AG08395 (cell line): ENCODE data around the gene RABGAP1.
A peak's percentile ranks its signal among the peaks of the same experiment; 100 is the strongest.
"Not testable (repeated sequence)": the region's sequence is repeated elsewhere in the genome, so short reads cannot be mapped to it uniquely, and the experiment has no call there.

Experiments
- DNase-seq: peaks from one replicate; pipeline ENCODE4 v3.0.0; 2012; ENCODE audit warnings: mixed read lengths, low spot score

The RABGAP1 gene

GRCh38 chr9:122940749-122941581 lies at the start of gene RABGAP1:
Gene RABGAP1, plus strand, starts transcription at chr9:122941020. Its CDS starts 16,040 bp downstream, at chr9:122957060.
- DNase-seq: peak; percentile 100

- DNase-seq: no peak
Observed at GRCh38 chr9:122897969-122898368, 42.9 kb upstream of the RABGAP1 start.

GRCh38 chr9:122900791-122901190 lies 40.0 kb upstream of the RABGAP1 start:
- DNase-seq: no peak

- DNase-seq: peak; percentile 46
Observed at GRCh38 chr9:122904466-122904822, 36.4 kb upstream of the RABGAP1 start.

GRCh38 chr9:122904823-122905710 lies 35.8 kb upstream of the RABGAP1 start, which contains the start of gene RC3H2:
Gene RC3H2, minus strand, starts transcription at chr9:122905359. Its CDS starts 7,850 bp downstream, at chr9:122897509.
- DNase-seq: peak; percentile 98

GRCh38 chr9:122906122-122906521 lies 34.7 kb upstream of the RABGAP1 start:
- DNase-seq: not testable (repeated sequence)

DNA sequence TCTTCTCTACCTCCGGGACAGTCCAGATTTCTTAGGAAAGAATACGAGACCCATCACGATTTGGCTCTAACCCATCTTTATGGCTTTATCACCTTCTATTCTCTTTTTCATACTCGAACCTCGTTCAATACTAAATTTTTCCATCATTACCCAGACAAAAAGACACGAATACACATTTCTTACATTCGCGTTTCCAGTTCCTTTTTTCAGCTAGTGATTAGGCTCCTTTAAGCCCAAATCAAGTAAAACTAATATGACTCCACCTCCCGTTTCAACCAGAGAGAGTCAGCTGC lies 28.2 kb upstream of the RABGAP1 start:
- DNase-seq: no peak

- DNase-seq: peak; percentile 89
Observed at GRCh38 chr9:122912964-122913673, 27.7 kb upstream of the RABGAP1 start, which contains the start of gene ZBTB6. Gene ZBTB6, minus strand, starts transcription at chr9:122913323. Its CDS starts 1,251 bp downstream, at chr9:122912072.

GRCh38 chr9:122918310-122918709 lies 22.5 kb upstream of the RABGAP1 start:
- no peak for DNase-seq

DNA sequence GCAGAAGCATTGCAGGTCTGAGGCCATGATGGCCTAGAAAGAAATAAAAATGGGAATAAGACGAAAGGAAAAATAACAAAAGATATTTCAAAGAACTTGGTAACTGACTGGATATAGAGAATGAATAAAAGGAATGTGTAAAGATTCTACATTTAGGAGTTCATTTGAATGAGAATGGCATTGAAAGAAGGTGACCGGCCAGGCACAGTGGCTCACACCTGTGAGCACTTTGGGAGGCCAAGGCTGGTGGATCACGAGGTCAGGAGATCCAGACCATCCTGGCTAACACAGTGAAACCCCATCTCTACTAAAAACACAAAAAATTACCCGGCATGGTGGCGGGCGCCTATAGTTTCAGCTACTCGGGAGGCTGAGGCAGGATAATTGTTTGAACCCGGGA lies 18.1 kb upstream of the RABGAP1 start:
- no peak for DNase-seq

- no peak for DNase-seq
Observed at GRCh38 chr9:122923947-122924346, 16.9 kb upstream of the RABGAP1 start.

- DNase-seq: no peak
Observed at GRCh38 chr9:122929796-122930354, 10.9 kb upstream of the RABGAP1 start.

- DNase-seq: no peak
Observed at GRCh38 chr9:122930541-122931225, 10.1 kb upstream of the RABGAP1 start.

DNA sequence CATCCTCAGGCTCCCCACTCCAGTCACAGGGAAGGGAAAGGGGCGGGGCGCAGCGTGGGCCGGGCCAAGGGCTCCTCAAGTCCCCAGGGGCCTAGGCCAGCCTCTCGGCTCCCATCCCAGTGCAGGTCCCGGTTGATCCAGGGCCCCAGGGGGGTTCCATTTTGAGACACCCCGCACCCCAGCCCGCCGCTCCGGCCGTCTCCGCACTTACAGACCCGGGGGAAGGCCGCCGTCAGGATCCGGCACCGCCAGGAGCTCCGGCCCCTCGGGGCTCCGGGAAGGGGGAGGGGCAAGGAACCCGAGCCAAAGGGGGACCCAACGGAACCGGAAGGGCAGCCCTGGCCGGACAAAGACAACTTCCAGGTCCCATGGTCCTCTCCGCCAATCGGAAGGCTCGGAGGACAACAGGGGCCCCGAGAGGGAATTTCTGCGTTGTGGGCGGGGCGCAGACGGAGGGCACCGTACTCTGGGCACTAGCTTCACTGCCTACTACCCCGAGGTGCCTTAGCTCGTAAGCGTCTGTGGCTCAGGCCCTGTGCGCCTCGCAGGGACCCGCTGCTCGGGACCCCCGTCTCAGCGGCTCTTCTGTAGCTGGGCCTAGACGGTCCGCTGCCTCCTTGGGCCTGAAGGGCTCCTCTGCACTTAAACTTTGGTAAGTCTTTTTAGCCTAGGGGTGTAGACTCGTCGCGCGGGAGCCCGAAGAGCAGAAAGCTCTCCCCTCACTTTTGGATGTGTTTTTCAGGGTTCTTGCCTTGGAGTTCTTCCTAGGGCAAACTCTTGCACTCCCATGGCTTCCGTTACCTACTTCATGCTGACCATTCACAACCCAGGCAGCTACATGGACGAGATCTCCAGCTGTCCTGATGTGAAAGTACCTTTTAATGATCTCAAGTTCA lies 9.3 kb upstream of the RABGAP1 start, which contains the start of gene ZBTB26:
TSS of gene ZBTB26 (minus strand) at position 287 of the 896 bp plus-strand sequence. CDS start 11,578 bp downstream, outside the sequence.
- DNase-seq: peak; percentile 98

GRCh38 chr9:122936464-122936863 lies 4.4 kb upstream of the RABGAP1 start:
- no peak for DNase-seq

DNA sequence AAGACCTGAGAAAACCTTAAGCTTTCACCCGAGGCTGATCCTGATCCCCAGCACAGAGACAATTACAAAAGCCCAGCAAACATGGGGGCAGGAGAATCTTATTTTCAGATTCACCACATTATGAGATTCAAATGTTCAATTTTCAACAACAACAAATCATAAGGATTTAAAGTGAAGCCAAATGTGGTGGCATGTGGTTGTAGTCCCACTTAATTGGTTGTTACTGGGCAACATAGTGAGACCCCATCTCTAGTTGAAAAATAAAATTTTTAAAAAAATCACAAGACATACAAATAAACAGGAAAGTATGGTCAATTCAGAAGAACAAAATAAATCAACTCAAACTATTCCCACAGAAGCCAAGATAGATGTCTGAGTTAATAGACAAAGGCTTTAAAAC lies 3.9 kb upstream of the RABGAP1 start:
- no peak for DNase-seq

GRCh38 chr9:122939601-122940000 lies 1.2 kb upstream of the RABGAP1 start:
- DNase-seq: no peak

DNA sequence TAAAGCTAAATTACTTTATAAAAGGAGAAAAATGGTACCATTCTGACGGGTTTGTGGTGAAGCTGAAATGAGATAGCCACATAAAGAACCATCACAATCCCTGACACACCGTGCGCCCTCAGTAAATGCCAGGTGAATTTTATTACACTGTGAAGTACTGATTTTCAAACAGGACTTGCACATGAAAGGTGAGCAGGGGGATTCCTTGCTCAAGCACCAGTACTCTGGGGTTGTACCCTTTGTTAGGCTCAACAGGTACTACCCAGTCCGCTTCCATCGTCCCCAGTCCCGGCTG lies 419 bp upstream of the RABGAP1 start:
- DNase-seq: no peak

DNA sequence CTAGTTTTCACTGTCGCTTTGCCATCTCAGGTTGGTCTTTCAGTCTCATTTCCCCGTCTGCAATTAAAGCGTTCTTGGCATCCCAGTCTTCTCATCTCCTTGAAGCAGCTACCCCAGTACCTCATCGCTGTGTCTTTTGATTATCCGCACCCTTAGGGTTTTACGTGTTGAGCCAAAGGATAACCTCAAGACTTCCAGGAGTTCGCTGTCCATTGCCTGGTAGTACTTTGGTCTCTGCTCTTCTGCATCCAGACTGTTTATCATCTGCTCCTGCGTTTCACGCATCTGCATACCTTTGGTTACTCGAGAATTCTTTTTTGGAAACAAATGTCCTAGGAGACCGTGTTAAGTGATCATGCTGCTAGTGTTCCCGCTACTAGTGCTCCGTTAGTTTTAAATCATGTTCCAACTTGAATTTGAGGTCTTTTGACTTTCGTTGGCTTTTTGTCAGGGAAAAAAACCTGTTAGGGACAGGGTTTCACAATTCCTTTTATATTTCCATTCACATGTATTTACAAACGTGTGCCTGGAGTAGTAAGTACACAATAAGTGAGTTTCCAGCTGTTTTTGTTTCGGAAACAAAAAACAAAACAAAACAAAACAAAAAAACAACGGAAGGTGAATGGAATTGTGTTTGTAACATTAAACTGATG lies 888 bp downstream of the RABGAP1 start:
- peak; percentile 58 for DNase-seq
